Measurements from ENCODE around the gene SLC12A7.
"Not testable (repeated sequence)": the region's sequence is repeated elsewhere in the genome, so short reads cannot be mapped to it uniquely, and the experiment has no call there.

The SLC12A7 gene

GRCh38 chr5:1094670-1095190 lies 17.1 kb downstream of the SLC12A7 start:
- no peak for DNase-seq

- no peak for DNase-seq
These were observed 18.5 kb downstream of the SLC12A7 start for GRCh38 chr5:1093361-1093760.

- DNase-seq, result no peak
These were observed 19.7 kb downstream of the SLC12A7 start for GRCh38 chr5:1092122-1092521.

- DNase-seq, result no peak
These were observed 20.2 kb downstream of the SLC12A7 start for GRCh38 chr5:1091632-1092031.

- no peak for DNase-seq
These were observed 21.3 kb downstream of the SLC12A7 start for GRCh38 chr5:1090538-1090937.

GRCh38 chr5:1089621-1090040 lies 22.2 kb downstream of the SLC12A7 start:
- no peak for DNase-seq

- DNase-seq, result no peak
These were observed 22.7 kb downstream of the SLC12A7 start for GRCh38 chr5:1089146-1089545.

GRCh38 chr5:1088726-1089125 lies 23.1 kb downstream of the SLC12A7 start:
- DNase-seq, result no peak

- no peak for DNase-seq
These were observed 23.8 kb downstream of the SLC12A7 start for GRCh38 chr5:1088031-1088430.

- no peak for DNase-seq
These were observed 24.4 kb downstream of the SLC12A7 start for GRCh38 chr5:1087428-1087827.

GRCh38 chr5:1086871-1087270 lies 25.0 kb downstream of the SLC12A7 start:
- DNase-seq, result no peak

- DNase-seq, result no peak
These were observed 25.7 kb downstream of the SLC12A7 start for GRCh38 chr5:1086137-1086536.

GRCh38 chr5:1085391-1085790 lies 26.5 kb downstream of the SLC12A7 start:
- DNase-seq, result no peak

- DNase-seq, result no peak
These were observed 27.8 kb downstream of the SLC12A7 start for GRCh38 chr5:1083823-1084605.

- not testable (repeated sequence) for DNase-seq
These were observed 28.8 kb downstream of the SLC12A7 start for GRCh38 chr5:1083026-1083425.

GRCh38 chr5:1081519-1081918 lies 30.3 kb downstream of the SLC12A7 start:
- DNase-seq, result no peak

- DNase-seq, result no peak
These were observed 31.4 kb downstream of the SLC12A7 start for GRCh38 chr5:1080432-1080831.

GRCh38 chr5:1079961-1080360 lies 31.9 kb downstream of the SLC12A7 start:
- DNase-seq, result no peak

GRCh38 chr5:1079486-1079885 lies 32.4 kb downstream of the SLC12A7 start:
- no peak for DNase-seq

- DNase-seq, result no peak
These were observed 33.0 kb downstream of the SLC12A7 start for GRCh38 chr5:1078851-1079250.

- no peak for DNase-seq
These were observed 33.7 kb downstream of the SLC12A7 start for GRCh38 chr5:1078206-1078605.

GRCh38 chr5:1077491-1078020 lies 34.3 kb downstream of the SLC12A7 start:
- no peak for DNase-seq

- DNase-seq, result no peak
These were observed 34.8 kb downstream of the SLC12A7 start for GRCh38 chr5:1077026-1077425.

GRCh38 chr5:1076406-1076805 lies 35.5 kb downstream of the SLC12A7 start:
- DNase-seq, result no peak

- no peak for DNase-seq
These were observed 35.9 kb downstream of the SLC12A7 start for GRCh38 chr5:1075931-1076330.
